OCI-LY7 (cell line): Measurements from ENCODE around the gene FAM222A.
A peak's percentile ranks its signal among the peaks of the same experiment; 100 is the strongest.

Experiments
- CTCF ChIP-seq: fragments of 200-600 bp; sonication (generic); conservative IDR thresholded peaks from 2 replicates; pipeline ENCODE4 v1.5.1; 2014; ENCODE audit warnings: mild to moderate bottlenecking, antibody characterized with exemption, low read length, moderate library complexity, mixed read lengths
- EZH2phosphoT487 ChIP-seq: fragments of 200-600 bp; sonication (generic); IDR thresholded peaks from 2 replicates; pipeline ENCODE4 v1.6.1; 2018; ENCODE audit warnings: low read depth, borderline replicate concordance, mild to moderate bottlenecking, mixed run types, antibody characterized with exemption, low read length, moderate library complexity, mixed read lengths

GRCh38 chr12:109719123-109720022 lies 5.7 kb downstream of the FAM222A start:
- 0 out of 2 replicates have a peak, but pooled peaks have one; percentile 19 for TF ChIP-seq CTCF
- TF ChIP-seq EZH2phosphoT487, result no peak
